DOHH2 (cell line): ENCODE results near the gene FBXW4.

Source experiments
- H3F3A ChIP-seq: fragments of 200-600 bp; sonication (generic), shearing (Covaris generic); 2 replicates; pipeline ENCODE4 v1.6.0; 2016; ENCODE audit warnings: antibody characterized with exemption, mild to moderate bottlenecking; ENCODE audit not compliant: control insufficient read depth, insufficient read depth
- H3K27ac ChIP-seq: fragments of 200-600 bp; sonication (generic); 2 replicates; pipeline ENCODE4 v1.5.1; 2014; ENCODE audit warnings: low read depth, mild to moderate bottlenecking, low read length, moderate library complexity
- H3K27me3 ChIP-seq: fragments of 200-600 bp; sonication (generic); 2 replicates; pipeline ENCODE4 v1.6.1; 2014; ENCODE audit warnings: mild to moderate bottlenecking, low read length, mixed read lengths; ENCODE audit not compliant: control insufficient read depth
- H3K36me3 ChIP-seq: fragments of 200-600 bp; sonication (generic); 2 replicates; pipeline ENCODE4 v1.6.1; 2014; ENCODE audit warnings: mild to moderate bottlenecking, low read length, moderate library complexity, mixed read lengths; ENCODE audit not compliant: control insufficient read depth
- H3K4me1 ChIP-seq: fragments of 200-600 bp; sonication (generic); 2 replicates; pipeline ENCODE4 v1.6.1; 2014; ENCODE audit warnings: mild to moderate bottlenecking, low read length, mixed read lengths; ENCODE audit not compliant: control insufficient read depth
- H3K4me2 ChIP-seq: fragments of 200-600 bp; sonication (generic); 2 replicates; pipeline ENCODE4 v1.6.0; 2014; ENCODE audit warnings: mild to moderate bottlenecking, low read length, moderate library complexity
- H3K4me3 ChIP-seq: fragments of 200-600 bp; sonication (generic); 2 replicates; pipeline ENCODE4 v1.5.1; 2014; ENCODE audit warnings: mild to moderate bottlenecking, low read length, mixed read lengths
- H3K79me2 ChIP-seq: fragments of 200-600 bp; sonication (generic); 2 replicates; pipeline ENCODE4 v1.6.1; 2014; ENCODE audit warnings: mild to moderate bottlenecking, low read length, mixed read lengths; ENCODE audit not compliant: control insufficient read depth
- H3K9me2 ChIP-seq: fragments of 200-600 bp; sonication (generic); replicated peaks from 2 replicates; pipeline ENCODE4 v1.6.1; 2014; ENCODE audit warnings: mild to moderate bottlenecking, low read length, mixed read lengths; ENCODE audit not compliant: control insufficient read depth
- H3K9me3 ChIP-seq: fragments of 200-600 bp; sonication (generic); 2 replicates; pipeline ENCODE4 v1.6.1; 2014; ENCODE audit warnings: antibody characterized with exemption, low read length, mixed read lengths; ENCODE audit not compliant: control insufficient read depth, insufficient read depth
- H4K20me1 ChIP-seq: fragments of 200-600 bp; sonication (generic); 2 replicates; pipeline ENCODE4 v1.6.0; 2014; ENCODE audit warnings: low read depth, mild to moderate bottlenecking, antibody characterized with exemption, low read length, moderate library complexity; ENCODE audit not compliant: control insufficient read depth, insufficient read depth
- CTCF ChIP-seq: fragments of 200-600 bp; sonication (generic); IDR thresholded peaks from one replicate; pipeline ENCODE4 v1.5.1; 2014; ENCODE audit warnings: antibody characterized with exemption, mild to moderate bottlenecking, low read depth, low read length; ENCODE audit not compliant: poor library complexity, severe bottlenecking
- EZH2phosphoT487 ChIP-seq: fragments of 200-600 bp; sonication (generic); IDR thresholded peaks from 2 replicates; pipeline ENCODE4 v1.6.1; 2017; ENCODE audit warnings: borderline replicate concordance, mild to moderate bottlenecking, antibody characterized with exemption, low read length, moderate library complexity, mixed read lengths

The FBXW4 gene

GRCh38 chr10:101676565-101676964 is 18.4 kb downstream of the FBXW4 start:
- H3K36me3 ChIP-seq = peaks cover 63% of the 10 kb centered on the region
- no peaks in the 10 kb centered on the region for H4K20me1 ChIP-seq

GRCh38 chr10:101675115-101675514 is 19.9 kb downstream of the FBXW4 start:
- no peaks in the 10 kb centered on the region for H3K27me3 ChIP-seq
- H3K79me2 ChIP-seq = peaks cover 23% of the 10 kb centered on the region
- no peak overlapping the region for H3K4me3 ChIP-seq
- H3K4me1 ChIP-seq = peaks cover 11% of the 10 kb centered on the region
- no peaks in the 10 kb centered on the region for H3K9me2 ChIP-seq
- H4K20me1 ChIP-seq = no peaks in the 10 kb centered on the region
- H3K9me3 ChIP-seq = no peaks in the 10 kb centered on the region
- H3K27ac ChIP-seq = no peak overlapping the region
- H3K36me3 ChIP-seq = peaks cover 74% of the 10 kb centered on the region
- no peak overlapping the region for H3K4me2 ChIP-seq
- H3F3A ChIP-seq = peaks cover 2% of the 10 kb centered on the region; the same call in 1 of the 2 replicates
- TF ChIP-seq CTCF (no peak), EZH2phosphoT487 (no peak)

More at GRCh38 chr10:101676565-101676964, 18.4 kb downstream of the FBXW4 start:
- Histone ChIP-seq H3K27ac (no peak overlapping the region), H3K9me3 (no peaks in the 10 kb centered on the region), H3K4me3 (no peak overlapping the region), H3K27me3 (no peaks in the 10 kb centered on the region), H3F3A (peaks cover 2% of the 10 kb centered on the region; the same call in 1 of the 2 replicates), H3K4me2 (no peak overlapping the region), H3K4me1 (peaks cover 7% of the 10 kb centered on the region), H3K9me2 (no peaks in the 10 kb centered on the region), H3K79me2 (peaks cover 33% of the 10 kb centered on the region)
- TF ChIP-seq CTCF = no peak
- TF ChIP-seq EZH2phosphoT487 = no peak

- H3K79me2 ChIP-seq = peaks cover 8% of the 10 kb centered on the region
- no peak overlapping the region for H3K27ac ChIP-seq
- H4K20me1 ChIP-seq = no peaks in the 10 kb centered on the region
- H3F3A ChIP-seq = no peaks in the 10 kb centered on the region
- TF ChIP-seq CTCF = no peak
- no peak for TF ChIP-seq EZH2phosphoT487
- H3K4me3 ChIP-seq = no peak overlapping the region
- H3K4me1 ChIP-seq = peaks cover 11% of the 10 kb centered on the region
- H3K36me3 ChIP-seq = peaks cover 93% of the 10 kb centered on the region
- no peaks in the 10 kb centered on the region for H3K27me3 ChIP-seq
- no peaks in the 10 kb centered on the region for H3K9me2 ChIP-seq
- no peaks in the 10 kb centered on the region for H3K9me3 ChIP-seq
- no peak overlapping the region for H3K4me2 ChIP-seq
Observed at GRCh38 chr10:101672536-101672935, 22.4 kb downstream of the FBXW4 start.
